HepG2 (cell line): ENCODE results near the gene IPPK. TPM values are rescaled to one million over a fixed set of nuclear protein-coding genes. Genes with fewer than 3 reads are reported as not detected.

ENCODE experiments used
- ATAC-seq: fragments of 200-7000 bp; cut with Tn5 transposase; 3 replicates; pipeline ENCODE4 v1.9.1; 2020; ENCODE audit warnings: mild to moderate bottlenecking, moderate library complexity
- BruUV-seq: library from RNA; stranded (reverse); fragments of 400-500 nt; replicated peaks from 2 replicates; lab custom pipeline; 2021; lab: Mats Ljungman, UMichigan
- CTCF ChIA-PET: fragments of 300-600 bp; formaldehyde crosslinking; extraction: SDS; loops from one replicate; lab custom pipeline; 2021; ENCODE audit warnings: low total read pairs, inconsistent platforms, low intra/inter-chr PET ratio; lab: Yijun Ruan, JAX
- POLR2A ChIA-PET: fragments of 350-600 bp; sonication (Branson Sonifier 250); formaldehyde crosslinking; loops from one replicate; lab custom pipeline; 2020; ENCODE audit warnings: antibody characterized with exemption, inconsistent platforms; lab: Yijun Ruan, JAX
- DNase-seq: peaks from one replicate; pipeline ENCODE4 v3.0.0-alpha.2; 2015; ENCODE audit warnings: low spot score
- FAIRE-seq: peaks from 3 replicates; lab custom pipeline; 2011; peaks lifted over from hg19 to GRCh38; lab: Jason Lieb, UNC
- H2AFZ ChIP-seq: one replicate; pipeline ENCODE4 v1.6.1; 2011; ENCODE audit warnings: low read length, inconsistent platforms
- H3K27ac ChIP-seq: fragments of 300-600 bp; 3 replicates; pipeline ENCODE4 v1.8.0; 2011; ENCODE audit warnings: mixed run types, mild to moderate bottlenecking, mixed read lengths, low read length, inconsistent platforms; ENCODE audit not compliant: insufficient read depth; ENCODE audit errors: extremely low read length
- H3K27me3 ChIP-seq, 2 experiments: fragments of 200-600 bp in 1 of 2; 2 replicates in 1 of 2; 3 replicates in 1 of 2; pipeline versions ENCODE4 v1.6.0 to v1.8.0; 2011; ENCODE audit warnings: low read length in 2 of 2, mild to moderate bottlenecking in 2 of 2, moderate library complexity in 2 of 2, inconsistent platforms in 1 of 2; ENCODE audit not compliant: insufficient read depth in 2 of 2, control insufficient read depth in 1 of 2
- H3K36me3 ChIP-seq, 2 experiments: fragments of 200-600 bp in 1 of 2; replicated peaks in 1 of 2; 2 replicates in 1 of 2; 3 replicates in 1 of 2; pipeline versions ENCODE4 v1.5.1 to v1.8.0; 2011; ENCODE audit warnings: low read length in 2 of 2, inconsistent platforms in 1 of 2; ENCODE audit not compliant: insufficient read depth in 2 of 2, control insufficient read depth in 1 of 2
- H3K4me1 ChIP-seq: 2 replicates; pipeline ENCODE4 v1.5.1; 2012; ENCODE audit warnings: low read length, inconsistent platforms; ENCODE audit not compliant: insufficient read depth
- H3K4me2 ChIP-seq: 2 replicates; pipeline ENCODE4 v1.6.0; 2011; ENCODE audit warnings: low read depth, low read length, inconsistent platforms
- H3K4me3 ChIP-seq, 3 experiments: fragments of 200-600 bp in 1 of 3; sonication (generic), shearing (Covaris generic) in 1 of 3; replicated peaks in 1 of 3; 2 replicates each; pipeline ENCODE4 v1.5.1; 2011 to 2016; ENCODE audit warnings: low read length in 3 of 3, inconsistent platforms in 2 of 3, low read depth in 2 of 3, mild to moderate bottlenecking in 2 of 3, control low read depth in 1 of 3, mixed read lengths in 1 of 3; ENCODE audit not compliant: insufficient read depth in 1 of 3
- H3K79me2 ChIP-seq: one replicate; pipeline ENCODE4 v1.6.1; 2011; ENCODE audit warnings: low read length, inconsistent platforms; ENCODE audit not compliant: insufficient read depth
- H3K9ac ChIP-seq: 2 replicates; pipeline ENCODE4 v1.6.0; 2011; ENCODE audit warnings: mild to moderate bottlenecking, low read depth, low read length, inconsistent platforms; ENCODE audit not compliant: insufficient read depth
- H3K9me3 ChIP-seq: 2 replicates; pipeline ENCODE4 v1.5.1; 2012; ENCODE audit warnings: mild to moderate bottlenecking, low read length
- H4K20me1 ChIP-seq: 2 replicates; pipeline ENCODE4 v1.6.0; 2011; ENCODE audit warnings: inconsistent platforms, mild to moderate bottlenecking, low read length, moderate library complexity; ENCODE audit not compliant: insufficient read depth
- ASH2L ChIP-seq: fragments of 300-600, 200-600 bp; sonication (generic); IDR thresholded peaks from 2 replicates; pipeline ENCODE4 v1.7.0; 2017; ENCODE audit warnings: low read depth, mild to moderate bottlenecking, moderate library complexity, mixed read lengths, low read length; ENCODE audit not compliant: insufficient read length
- CREM ChIP-seq, 2 experiments: sonication (generic) in 1 of 2; formaldehyde crosslinking in 1 of 2; IDR thresholded peaks; 2 replicates each; pipeline versions ENCODE4 v1.4.0 to v1.6.1; 2016 to 2020; ENCODE audit warnings: antibody characterized with exemption in 1 of 2, mild to moderate bottlenecking in 1 of 2, missing genetic modification reagents in 1 of 2
- KDM1A ChIP-seq: IDR thresholded peaks from 2 replicates; pipeline ENCODE4 v1.6.1; 2016; ENCODE audit warnings: missing compliant biosample characterization
- MAZ ChIP-seq, 2 experiments: sonication (generic) in 1 of 2; formaldehyde crosslinking in 1 of 2; IDR thresholded peaks; 2 replicates each; pipeline versions ENCODE4 v1.5.0 to v1.6.1; 2012 to 2020; ENCODE audit warnings: low read depth in 2 of 2, mild to moderate bottlenecking in 2 of 2, borderline replicate concordance in 1 of 2, improper control_type of control experiment in 1 of 2, low read length in 1 of 2, missing genetic modification reagents in 1 of 2, moderate library complexity in 1 of 2
- NFYC ChIP-seq: IDR thresholded peaks from 2 replicates; pipeline ENCODE4 v1.6.1; 2016; ENCODE audit warnings: missing genetic modification reagents, missing compliant biosample characterization
- PHF21A ChIP-seq: sonication (generic); formaldehyde crosslinking; IDR thresholded peaks from 2 replicates; pipeline ENCODE4 v1.5.0; 2020; ENCODE audit warnings: mild to moderate bottlenecking, missing genetic modification reagents
- SALL1 ChIP-seq: sonication (generic); formaldehyde crosslinking; IDR thresholded peaks from 2 replicates; pipeline ENCODE4 v1.8.0; 2022; ENCODE audit warnings: mild to moderate bottlenecking, missing genetic modification reagents
- SAP130 ChIP-seq: IDR thresholded peaks from 2 replicates; pipeline ENCODE4 v1.6.1; 2016; ENCODE audit warnings: low read depth
- YY1 ChIP-seq: IDR thresholded peaks from 2 replicates; pipeline ENCODE4 v1.6.1; 2011; ENCODE audit warnings: low read length, low read depth, moderate library complexity, mild to moderate bottlenecking; ENCODE audit not compliant: insufficient read depth, insufficient replicate concordance
- ZNF33B ChIP-seq: sonication (generic); formaldehyde crosslinking; IDR thresholded peaks from 2 replicates; pipeline ENCODE4 v1.5.1; 2020; ENCODE audit warnings: mild to moderate bottlenecking, missing genetic modification reagents
- ZSCAN12 ChIP-seq: sonication (generic); formaldehyde crosslinking; IDR thresholded peaks from 2 replicates; pipeline ENCODE4 v1.9.0; 2021; ENCODE audit warnings: mild to moderate bottlenecking, missing genetic modification reagents
- ZSCAN20 ChIP-seq: sonication (generic); formaldehyde crosslinking; IDR thresholded peaks from 2 replicates; pipeline ENCODE4 v1.4.0; 2020; ENCODE audit warnings: missing genetic modification reagents, mild to moderate bottlenecking, borderline replicate concordance
- WGBS: methylation state at CpG from one replicate; pipeline ENCODE4 v1.1.6; 2017; ENCODE audit warnings: low lambda C conversion rate; 5-methylcytosine and 5-hydroxymethylcytosine counted together
- in situ Hi-C: cut with HindIII; loops from 2 replicates; pipeline ENCODE4 v1.10.0; 2017; ENCODE audit warnings: low pct_unique_long_range_greater_than_20kb; ENCODE audit not compliant: extremely low pct_ligation_motif_present
- intact Hi-C: fragments of 100-400 bp; cut with micrococcal nuclease; formaldehyde crosslinking; loops from one replicate; pipeline ENCODE4 v1.10.0; 2022; ENCODE audit not compliant: unreplicated experiment
- polyA plus RNA-seq, 8 experiments: library from polyadenylated mRNA; depleted of rRNA in 3 of 8; stranded (reverse) in 7 of 8; unstranded in 1 of 8; fragments of >200 nt; fragmentation: Illumina TruSeq in 4 of 8; extraction: Trizol in 4 of 8; gene quantifications; 2 replicates each; pipeline versions ENCODE4 v1.2.1 to v1.2.3, GENCODE V29; 2011 to 2016; ENCODE audit warnings: low read depth in 4 of 8, missing spikeins in 1 of 8, mixed read lengths in 1 of 8; ENCODE audit not compliant: insufficient read depth in 1 of 8
- total RNA-seq, 5 experiments: library from RNA; depleted of rRNA; stranded (reverse); fragments of >200 nt; fragmentation: Illumina TruSeq; extraction: Trizol; gene quantifications; 2 replicates each; pipeline ENCODE4 v1.2.3, GENCODE V29; 2016; ENCODE audit warnings: low read depth in 1 of 5
- TF ChIP-seq, protein P1 (sequence below): sonication (generic); formaldehyde crosslinking; IDR thresholded peaks from 2 replicates; pipeline ENCODE4 v1.4.0; 2020; ENCODE audit warnings: missing genetic modification reagents
- TF ChIP-seq, protein P2 (sequence below): sonication (generic); formaldehyde crosslinking; IDR thresholded peaks from 2 replicates; pipeline ENCODE4 v1.5.1; 2020; ENCODE audit warnings: missing genetic modification reagents, mild to moderate bottlenecking, borderline replicate concordance
- TF ChIP-seq, protein P3 (sequence below): sonication (generic); formaldehyde crosslinking; IDR thresholded peaks from 2 replicates; pipeline ENCODE4 v1.9.0; 2021; ENCODE audit warnings: missing genetic modification reagents, borderline replicate concordance
- TF ChIP-seq, protein P4 (sequence below): IDR thresholded peaks from 2 replicates; pipeline ENCODE4 v1.6.1; 2016; ENCODE audit warnings: mild to moderate bottlenecking

Gene IPPK
- total and polyA plus RNA-seq, 2 of the 13 experiments (the other 11 are each of a cell fraction or from before 2014, with no cell fraction given): 9.9 to 14.1 TPM

DNA sequence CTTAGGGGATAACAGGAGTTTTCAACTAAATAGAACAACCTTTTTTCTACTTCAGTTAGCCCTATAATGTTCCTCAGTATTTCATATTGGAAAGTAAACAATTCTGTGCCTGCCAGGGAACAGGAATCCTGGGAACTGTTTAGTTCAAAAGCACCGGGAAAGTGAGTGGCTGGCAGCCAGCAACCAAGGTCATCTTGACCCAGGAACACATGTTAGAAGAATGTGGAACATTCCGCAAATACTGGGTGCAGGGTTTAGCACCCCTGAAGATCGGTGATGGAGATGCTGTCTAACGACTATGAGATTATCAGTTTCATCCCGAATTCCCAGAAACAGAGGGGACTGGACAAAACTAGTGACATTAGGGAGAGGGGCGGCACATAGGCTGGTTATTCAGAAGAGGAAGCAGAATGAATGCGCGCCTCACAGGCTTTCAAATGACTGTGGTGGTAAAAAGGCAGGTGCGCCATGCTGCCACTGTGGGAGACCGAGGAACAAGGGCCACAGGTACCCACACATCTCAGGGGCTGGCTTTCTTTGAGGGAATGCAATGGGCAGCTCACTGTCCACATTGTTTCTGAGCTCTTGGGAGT lies 51.2 kb downstream of the IPPK start:
- DNase-seq (peak; percentile 63), FAIRE-seq (no peak), ATAC-seq (no peak)
- Histone ChIP-seq H3K27me3 (no peaks in the 10 kb centered on the region), H2AFZ (no peak overlapping the region), H3K79me2 (no peaks in the 10 kb centered on the region), H3K27ac (peak overlapping the region; percentile 74), H3K9me3 (no peaks in the 10 kb centered on the region), H3K4me3 (no peak overlapping the region), H4K20me1 (no peaks in the 10 kb centered on the region), H3K4me1 (peaks cover 63% of the 10 kb centered on the region), H3K9ac (no peak overlapping the region), H3K36me3 (peaks cover 5 to 20% of the 10 kb centered on the region in 2 experiments; a peak in 4 of 5 replicates), H3K4me2 (no peak overlapping the region)
- in situ Hi-C loops (no loop called here), intact Hi-C loops (no loop called here)
- 80% methylated on average over 10 of the region's 10 CpGs for WGBS
- no TSS peak for BruUV-seq
- CTCF ChIA-PET: no interaction called here
- POLR2A ChIA-PET: no interaction called here
- no peak for TF ChIP-seq ZSCAN20 (CRISPR knock-in tag)
- TF ChIP-seq CREM (IDR thresholded peaks at IDR 0.05): no peak
- TF ChIP-seq CREM (CRISPR knock-in tag; IDR thresholded peaks at IDR 0.05): no peak
- peak; percentile 31; the same call in 1 of the 2 replicates for TF ChIP-seq SAP130
- TF ChIP-seq PHF21A (CRISPR knock-in tag): peak; percentile 34; the same call in 1 of the 2 replicates
- TF ChIP-seq SALL1: 0 out of 2 replicates have a peak, but pooled peaks have one; percentile 20
- TF ChIP-seq, protein P1, sequence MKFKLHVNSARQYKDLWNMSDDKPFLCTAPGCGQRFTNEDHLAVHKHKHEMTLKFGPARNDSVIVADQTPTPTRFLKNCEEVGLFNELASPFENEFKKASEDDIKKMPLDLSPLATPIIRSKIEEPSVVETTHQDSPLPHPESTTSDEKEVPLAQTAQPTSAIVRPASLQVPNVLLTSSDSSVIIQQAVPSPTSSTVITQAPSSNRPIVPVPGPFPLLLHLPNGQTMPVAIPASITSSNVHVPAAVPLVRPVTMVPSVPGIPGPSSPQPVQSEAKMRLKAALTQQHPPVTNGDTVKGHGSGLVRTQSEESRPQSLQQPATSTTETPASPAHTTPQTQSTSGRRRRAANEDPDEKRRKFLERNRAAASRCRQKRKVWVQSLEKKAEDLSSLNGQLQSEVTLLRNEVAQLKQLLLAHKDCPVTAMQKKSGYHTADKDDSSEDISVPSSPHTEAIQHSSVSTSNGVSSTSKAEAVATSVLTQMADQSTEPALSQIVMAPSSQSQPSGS (CRISPR knock-in tag): no peak
- no peak for TF ChIP-seq KDM1A
- TF ChIP-seq, protein P2, sequence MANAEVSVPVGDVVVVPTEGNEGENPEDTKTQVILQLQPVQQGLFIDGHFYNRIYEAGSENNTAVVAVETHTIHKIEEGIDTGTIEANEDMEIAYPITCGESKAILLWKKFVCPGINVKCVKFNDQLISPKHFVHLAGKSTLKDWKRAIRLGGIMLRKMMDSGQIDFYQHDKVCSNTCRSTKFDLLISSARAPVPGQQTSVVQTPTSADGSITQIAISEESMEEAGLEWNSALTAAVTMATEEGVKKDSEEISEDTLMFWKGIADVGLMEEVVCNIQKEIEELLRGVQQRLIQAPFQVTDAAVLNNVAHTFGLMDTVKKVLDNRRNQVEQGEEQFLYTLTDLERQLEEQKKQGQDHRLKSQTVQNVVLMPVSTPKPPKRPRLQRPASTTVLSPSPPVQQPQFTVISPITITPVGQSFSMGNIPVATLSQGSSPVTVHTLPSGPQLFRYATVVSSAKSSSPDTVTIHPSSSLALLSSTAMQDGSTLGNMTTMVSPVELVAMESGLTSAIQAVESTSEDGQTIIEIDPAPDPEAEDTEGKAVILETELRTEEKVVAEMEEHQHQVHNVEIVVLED (CRISPR knock-in tag): 0 out of 2 replicates have a peak, but pooled peaks have one; percentile 37
- TF ChIP-seq, protein P3, sequence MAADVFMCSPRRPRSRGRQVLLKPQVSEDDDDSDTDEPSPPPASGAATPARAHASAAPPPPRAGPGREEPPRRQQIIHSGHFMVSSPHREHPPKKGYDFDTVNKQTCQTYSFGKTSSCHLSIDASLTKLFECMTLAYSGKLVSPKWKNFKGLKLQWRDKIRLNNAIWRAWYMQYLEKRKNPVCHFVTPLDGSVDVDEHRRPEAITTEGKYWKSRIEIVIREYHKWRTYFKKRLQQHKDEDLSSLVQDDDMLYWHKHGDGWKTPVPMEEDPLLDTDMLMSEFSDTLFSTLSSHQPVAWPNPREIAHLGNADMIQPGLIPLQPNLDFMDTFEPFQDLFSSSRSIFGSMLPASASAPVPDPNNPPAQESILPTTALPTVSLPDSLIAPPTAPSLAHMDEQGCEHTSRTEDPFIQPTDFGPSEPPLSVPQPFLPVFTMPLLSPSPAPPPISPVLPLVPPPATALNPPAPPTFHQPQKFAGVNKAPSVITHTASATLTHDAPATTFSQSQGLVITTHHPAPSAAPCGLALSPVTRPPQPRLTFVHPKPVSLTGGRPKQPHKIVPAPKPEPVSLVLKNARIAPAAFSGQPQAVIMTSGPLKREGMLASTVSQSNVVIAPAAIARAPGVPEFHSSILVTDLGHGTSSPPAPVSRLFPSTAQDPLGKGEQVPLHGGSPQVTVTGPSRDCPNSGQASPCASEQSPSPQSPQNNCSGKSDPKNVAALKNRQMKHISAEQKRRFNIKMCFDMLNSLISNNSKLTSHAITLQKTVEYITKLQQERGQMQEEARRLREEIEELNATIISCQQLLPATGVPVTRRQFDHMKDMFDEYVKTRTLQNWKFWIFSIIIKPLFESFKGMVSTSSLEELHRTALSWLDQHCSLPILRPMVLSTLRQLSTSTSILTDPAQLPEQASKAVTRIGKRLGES (CRISPR knock-in tag): no peak
- no peak for TF ChIP-seq MAZ (IDR thresholded peaks at IDR 0.05; ENCODE audit: borderline replicate concordance, low read depth, low read length)
- no peak for TF ChIP-seq MAZ (CRISPR knock-in tag; IDR thresholded peaks at IDR 0.05; ENCODE audit: low read depth)
- TF ChIP-seq ZSCAN12 (CRISPR knock-in tag): no peak
- TF ChIP-seq, protein P4, sequence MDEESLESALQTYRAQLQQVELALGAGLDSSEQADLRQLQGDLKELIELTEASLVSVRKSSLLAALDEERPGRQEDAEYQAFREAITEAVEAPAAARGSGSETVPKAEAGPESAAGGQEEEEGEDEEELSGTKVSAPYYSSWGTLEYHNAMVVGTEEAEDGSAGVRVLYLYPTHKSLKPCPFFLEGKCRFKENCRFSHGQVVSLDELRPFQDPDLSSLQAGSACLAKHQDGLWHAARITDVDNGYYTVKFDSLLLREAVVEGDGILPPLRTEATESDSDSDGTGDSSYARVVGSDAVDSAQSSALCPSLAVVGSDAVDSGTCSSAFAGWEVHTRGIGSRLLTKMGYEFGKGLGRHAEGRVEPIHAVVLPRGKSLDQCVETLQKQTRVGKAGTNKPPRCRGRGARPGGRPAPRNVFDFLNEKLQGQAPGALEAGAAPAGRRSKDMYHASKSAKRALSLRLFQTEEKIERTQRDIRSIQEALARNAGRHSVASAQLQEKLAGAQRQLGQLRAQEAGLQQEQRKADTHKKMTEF (CRISPR knock-in tag): peak; percentile 57; the same call in 1 of the 2 replicates
- TF ChIP-seq ASH2L: no peak
- no peak for TF ChIP-seq YY1
- no peak for TF ChIP-seq NFYC
- TF ChIP-seq ZNF33B: no peak
